ENCODE measurements around the gene CFAP77. TPM values are rescaled to one million over a fixed set of nuclear protein-coding genes. Genes with fewer than 3 reads are reported as not detected.
A peak's percentile ranks its signal among the peaks of the same experiment; 100 is the strongest.

CFAP77 gene
- total RNA-seq, 1 donor from 2014 or later: 0.43 TPM

GRCh38 chr9:132609829-132610228 is 199.8 kb downstream of the CFAP77 start:
- no peak overlapping the region for H3K27ac Mint-ChIP-seq
- H3K4me1 Mint-ChIP-seq (ENCODE audit: low read depth): no peaks in the 10 kb centered on the region
- H3K4me3 Mint-ChIP-seq (ENCODE audit: low read depth): no peak overlapping the region
- H3K9me3 Mint-ChIP-seq (ENCODE audit: low read depth): no peaks in the 10 kb centered on the region
- no peaks in the 10 kb centered on the region for H3K27me3 Mint-ChIP-seq
- DNase-seq (ENCODE audit: low spot score, unreplicated experiment): no peak
- peaks cover 22% of the 10 kb centered on the region for H3K36me3 Mint-ChIP-seq (ENCODE audit: insufficient read depth)
- no peak for TF ChIP-seq CTCF (IDR thresholded peaks at IDR 0.05; ENCODE audit: unreplicated experiment)

- Mint-ChIP-seq H3K27ac (no peak overlapping the region), H3K4me3 (ENCODE audit: low read depth) (no peak overlapping the region), H3K4me1 (ENCODE audit: low read depth) (no peaks in the 10 kb centered on the region), H3K27me3 (no peaks in the 10 kb centered on the region), H3K36me3 (ENCODE audit: insufficient read depth) (peaks cover 18% of the 10 kb centered on the region), H3K9me3 (ENCODE audit: low read depth) (no peaks in the 10 kb centered on the region)
- no peak for DNase-seq (ENCODE audit: low spot score, unreplicated experiment)
- no peak for TF ChIP-seq CTCF (IDR thresholded peaks at IDR 0.05; ENCODE audit: unreplicated experiment)
These were observed 200.7 kb downstream of the CFAP77 start for GRCh38 chr9:132610661-132611060.

- no peak overlapping the region for H3K27ac Mint-ChIP-seq
These were observed 204.3 kb downstream of the CFAP77 start for GRCh38 chr9:132614324-132614723.

GRCh38 chr9:132615774-132616173 is 205.8 kb downstream of the CFAP77 start:
- H3K27ac Mint-ChIP-seq: no peak overlapping the region

More at GRCh38 chr9:132614324-132614723, 204.3 kb downstream of the CFAP77 start:
- H3K4me1 Mint-ChIP-seq (ENCODE audit: low read depth): no peaks in the 10 kb centered on the region
- peaks cover 26% of the 10 kb centered on the region for H3K36me3 Mint-ChIP-seq (ENCODE audit: insufficient read depth)
- H3K9me3 Mint-ChIP-seq (ENCODE audit: low read depth): no peaks in the 10 kb centered on the region
- no peaks in the 10 kb centered on the region for H3K27me3 Mint-ChIP-seq
- no peak for DNase-seq (ENCODE audit: low spot score, unreplicated experiment)
- no peak for TF ChIP-seq CTCF (IDR thresholded peaks at IDR 0.05; ENCODE audit: unreplicated experiment)
- no peak overlapping the region for H3K4me3 Mint-ChIP-seq (ENCODE audit: low read depth)

GRCh38 chr9:132616725-132617124 is 206.7 kb downstream of the CFAP77 start:
- H3K36me3 Mint-ChIP-seq (ENCODE audit: insufficient read depth): peaks cover 21% of the 10 kb centered on the region
- no peaks in the 10 kb centered on the region for H3K4me1 Mint-ChIP-seq (ENCODE audit: low read depth)
- H3K4me3 Mint-ChIP-seq (ENCODE audit: low read depth): no peak overlapping the region
- DNase-seq (ENCODE audit: low spot score, unreplicated experiment): no peak
- no peak for TF ChIP-seq CTCF (IDR thresholded peaks at IDR 0.05; ENCODE audit: unreplicated experiment)
- peak overlapping the region; percentile 67 for H3K27ac Mint-ChIP-seq
- no peaks in the 10 kb centered on the region for H3K9me3 Mint-ChIP-seq (ENCODE audit: low read depth)
- H3K27me3 Mint-ChIP-seq: no peaks in the 10 kb centered on the region

More at GRCh38 chr9:132615774-132616173, 205.8 kb downstream of the CFAP77 start:
- no peaks in the 10 kb centered on the region for H3K4me1 Mint-ChIP-seq (ENCODE audit: low read depth)
- no peaks in the 10 kb centered on the region for H3K27me3 Mint-ChIP-seq
- TF ChIP-seq CTCF (IDR thresholded peaks at IDR 0.05; ENCODE audit: unreplicated experiment): no peak
- no peak overlapping the region for H3K4me3 Mint-ChIP-seq (ENCODE audit: low read depth)
- no peak for DNase-seq (ENCODE audit: low spot score, unreplicated experiment)
- peaks cover 22% of the 10 kb centered on the region for H3K36me3 Mint-ChIP-seq (ENCODE audit: insufficient read depth)
- H3K9me3 Mint-ChIP-seq (ENCODE audit: low read depth): no peaks in the 10 kb centered on the region

All from progenitor cell of endocrine pancreas (in vitro differentiated cells).